OCI-LY1 (cell line): ENCODE results near the gene UNC13C.

Experiments used
- CTCF ChIP-seq: fragments of 200-600 bp; sonication (generic), shearing (Covaris generic); IDR thresholded peaks from 2 replicates; pipeline ENCODE4 v1.5.1; 2017; ENCODE audit warnings: mild to moderate bottlenecking, antibody characterized with exemption, low read length, moderate library complexity, mixed read lengths
- EZH2 ChIP-seq: fragments of 200-600 bp; sonication (generic), shearing (Covaris generic); IDR thresholded peaks from 2 replicates; pipeline ENCODE4 v1.8.0; 2017; ENCODE audit warnings: borderline replicate concordance, mixed run types, mild to moderate bottlenecking, antibody characterized with exemption, low read length, moderate library complexity, mixed read lengths

DNA sequence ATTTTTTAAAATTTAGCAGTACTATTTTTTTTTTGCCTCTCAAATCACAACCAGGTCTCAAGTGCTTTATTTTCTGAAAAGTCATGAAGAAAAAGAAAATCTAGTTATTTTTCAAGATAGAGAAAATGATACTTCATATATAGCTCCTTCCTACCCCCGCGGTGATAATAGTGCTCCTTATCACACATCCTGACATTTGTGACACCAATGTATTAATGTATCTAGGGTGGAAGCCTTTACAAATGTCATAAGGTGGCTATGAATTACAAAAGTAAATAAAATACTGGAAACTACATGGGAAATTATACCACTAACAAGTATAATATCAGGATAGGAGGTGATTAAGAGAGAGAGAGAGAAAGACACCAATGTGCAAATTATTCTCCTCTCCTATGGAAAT is 582.2 kb downstream of the UNC13C start:
- no peak for TF ChIP-seq CTCF
- TF ChIP-seq EZH2, result no peak
